ENCODE data around the gene ZNF689.
"Not testable (repeated sequence)": the region's sequence is repeated elsewhere in the genome, so short reads cannot be mapped to it uniquely, and the experiment has no call there.

ZNF689 gene

GRCh38 chr16:30605158-30605557 lies 5.0 kb downstream of the ZNF689 start:
- no peak for TF ChIP-seq JUND (IDR thresholded peaks at IDR 0.05; ENCODE audit: low read depth)
- in situ Hi-C loops (cut with HindIII; ENCODE audit: low pct_unique_long_range_greater_than_20kb, low sequenced_read_pairs): no loop called here
- no peak for DNase-seq (ENCODE audit: low read depth in 1 of 2, low spot score in 1 of 2)

- in situ Hi-C loops (cut with HindIII; ENCODE audit: low pct_unique_long_range_greater_than_20kb, low sequenced_read_pairs): no loop called here
- no peak for DNase-seq (ENCODE audit: low read depth in 1 of 2, low spot score in 1 of 2)
- no peak for TF ChIP-seq JUND (IDR thresholded peaks at IDR 0.05; ENCODE audit: low read depth)
Observed at GRCh38 chr16:30604316-30604947, 5.8 kb downstream of the ZNF689 start.

GRCh38 chr16:30603945-30604315 lies 6.3 kb downstream of the ZNF689 start:
- in situ Hi-C loops (cut with HindIII; ENCODE audit: low pct_unique_long_range_greater_than_20kb, low sequenced_read_pairs): no loop called here
- no peak for TF ChIP-seq JUND (IDR thresholded peaks at IDR 0.05; ENCODE audit: low read depth)
- no peak for DNase-seq (ENCODE audit: low read depth in 1 of 2, low spot score in 1 of 2)

- in situ Hi-C loops (cut with HindIII; ENCODE audit: low pct_unique_long_range_greater_than_20kb, low sequenced_read_pairs): no loop called here
- no peak for DNase-seq (ENCODE audit: low read depth in 1 of 2, low spot score in 1 of 2)
Observed at GRCh38 chr16:30602616-30603277, 7.4 kb downstream of the ZNF689 start.

GRCh38 chr16:30601966-30602365 lies 8.2 kb downstream of the ZNF689 start:
- TF ChIP-seq JUND (IDR thresholded peaks at IDR 0.05; ENCODE audit: low read depth): no peak
- DNase-seq (ENCODE audit: low read depth in 1 of 2, low spot score in 1 of 2): no peak
- in situ Hi-C loops (cut with HindIII; ENCODE audit: low pct_unique_long_range_greater_than_20kb, low sequenced_read_pairs): no loop called here

More at GRCh38 chr16:30602616-30603277, 7.4 kb downstream of the ZNF689 start:
- no peak for TF ChIP-seq JUND (IDR thresholded peaks at IDR 0.05; ENCODE audit: low read depth)

- no peak for TF ChIP-seq JUND (IDR thresholded peaks at IDR 0.05; ENCODE audit: low read depth)
- no peak for DNase-seq (ENCODE audit: low read depth in 1 of 2, low spot score in 1 of 2)
- in situ Hi-C loops (cut with HindIII; ENCODE audit: low pct_unique_long_range_greater_than_20kb, low sequenced_read_pairs): no loop called here
Observed at GRCh38 chr16:30600929-30601328, 9.3 kb downstream of the ZNF689 start.

GRCh38 chr16:30600215-30600614 lies 10.0 kb downstream of the ZNF689 start:
- no peak for DNase-seq (ENCODE audit: low read depth in 1 of 2, low spot score in 1 of 2)
- in situ Hi-C loops (cut with HindIII; ENCODE audit: low pct_unique_long_range_greater_than_20kb, low sequenced_read_pairs): no loop called here
- TF ChIP-seq JUND (IDR thresholded peaks at IDR 0.05; ENCODE audit: low read depth): no peak

GRCh38 chr16:30592871-30593270 lies 17.3 kb downstream of the ZNF689 start:
- TF ChIP-seq JUND (IDR thresholded peaks at IDR 0.05; ENCODE audit: low read depth): no peak
- in situ Hi-C loops (cut with HindIII; ENCODE audit: low pct_unique_long_range_greater_than_20kb, low sequenced_read_pairs): no loop called here
- DNase-seq (ENCODE audit: low read depth in 1 of 2, low spot score in 1 of 2): no peak

- DNase-seq (ENCODE audit: low read depth in 1 of 2, low spot score in 1 of 2); in situ Hi-C loops (cut with HindIII; ENCODE audit: low pct_unique_long_range_greater_than_20kb, low sequenced_read_pairs): not testable (repeated sequence)
Observed at GRCh38 chr16:30590869-30591268, 19.3 kb downstream of the ZNF689 start.

- DNase-seq (ENCODE audit: low read depth in 1 of 2, low spot score in 1 of 2); in situ Hi-C loops (cut with HindIII; ENCODE audit: low pct_unique_long_range_greater_than_20kb, low sequenced_read_pairs): not testable (repeated sequence)
Observed at GRCh38 chr16:30589582-30589981, 20.6 kb downstream of the ZNF689 start.

GRCh38 chr16:30588651-30589050 lies 21.5 kb downstream of the ZNF689 start:
- in situ Hi-C loops (cut with HindIII; ENCODE audit: low pct_unique_long_range_greater_than_20kb, low sequenced_read_pairs): no loop called here
- no peak for DNase-seq (ENCODE audit: low read depth in 1 of 2, low spot score in 1 of 2)
- no peak for TF ChIP-seq JUND (IDR thresholded peaks at IDR 0.05; ENCODE audit: low read depth)

- DNase-seq (ENCODE audit: low read depth in 1 of 2, low spot score in 1 of 2): peak; percentile 97 to 99
- TF ChIP-seq JUND (IDR thresholded peaks at IDR 0.05; ENCODE audit: low read depth): no peak
- in situ Hi-C loops (cut with HindIII; ENCODE audit: low pct_unique_long_range_greater_than_20kb, low sequenced_read_pairs): no loop called here
Observed at GRCh38 chr16:30585400-30586191, 24.6 kb downstream of the ZNF689 start, which contains the start of gene ZNF785. Gene ZNF785 (minus strand): TSS chr16:30585697. CDS start chr16:30585611, 86 bp downstream.

- TF ChIP-seq JUND (IDR thresholded peaks at IDR 0.05; ENCODE audit: low read depth): no peak
- peak in 1 of 2 experiments; percentile 47 for DNase-seq (ENCODE audit: low read depth in 1 of 2, low spot score in 1 of 2)
- in situ Hi-C loops (cut with HindIII; ENCODE audit: low pct_unique_long_range_greater_than_20kb, low sequenced_read_pairs): no loop called here
Observed at GRCh38 chr16:30585022-30585399, 25.2 kb downstream of the ZNF689 start.

All from T47D (cell line).